ENCODE data around the gene HDC. TPM values are rescaled to one million over a fixed set of nuclear protein-coding genes. Genes with fewer than 3 reads are reported as not detected.

Gene HDC
- total RNA-seq = not detected in 3 replicates

GRCh38 chr15:50265620-50266019, at the start of gene HDC:
TSS of gene HDC (minus strand) at chr15:50265726. CDS start at chr15:50265623, 103 bp downstream.
- TF ChIP-seq, protein P1, sequence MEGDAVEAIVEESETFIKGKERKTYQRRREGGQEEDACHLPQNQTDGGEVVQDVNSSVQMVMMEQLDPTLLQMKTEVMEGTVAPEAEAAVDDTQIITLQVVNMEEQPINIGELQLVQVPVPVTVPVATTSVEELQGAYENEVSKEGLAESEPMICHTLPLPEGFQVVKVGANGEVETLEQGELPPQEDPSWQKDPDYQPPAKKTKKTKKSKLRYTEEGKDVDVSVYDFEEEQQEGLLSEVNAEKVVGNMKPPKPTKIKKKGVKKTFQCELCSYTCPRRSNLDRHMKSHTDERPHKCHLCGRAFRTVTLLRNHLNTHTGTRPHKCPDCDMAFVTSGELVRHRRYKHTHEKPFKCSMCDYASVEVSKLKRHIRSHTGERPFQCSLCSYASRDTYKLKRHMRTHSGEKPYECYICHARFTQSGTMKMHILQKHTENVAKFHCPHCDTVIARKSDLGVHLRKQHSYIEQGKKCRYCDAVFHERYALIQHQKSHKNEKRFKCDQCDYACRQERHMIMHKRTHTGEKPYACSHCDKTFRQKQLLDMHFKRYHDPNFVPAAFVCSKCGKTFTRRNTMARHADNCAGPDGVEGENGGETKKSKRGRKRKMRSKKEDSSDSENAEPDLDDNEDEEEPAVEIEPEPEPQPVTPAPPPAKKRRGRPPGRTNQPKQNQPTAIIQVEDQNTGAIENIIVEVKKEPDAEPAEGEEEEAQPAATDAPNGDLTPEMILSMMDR (IDR thresholded peaks at IDR 0.05; ENCODE audit: unreplicated experiment) = no peak
- no peak within 1 kb of the TSS for H3K27ac Mint-ChIP-seq

GRCh38 chr15:50312636-50313035, 47.1 kb upstream of the HDC start:
- H3K27me3 Mint-ChIP-seq (ENCODE audit: low read depth) = no peaks in the 10 kb centered on the region

More at GRCh38 chr15:50265620-50266019, at the start of gene HDC:
- Mint-ChIP-seq H3K9me3 (no peaks in the 10 kb centered on the region), H3K4me3 (no peak within 1 kb of the TSS), H3K4me1 (no peaks in the 10 kb centered on the region), H3K36me3 (no peaks in the 10 kb centered on the region), H3K27me3 (ENCODE audit: low read depth) (peaks cover 18% of the 10 kb centered on the region)
- no peak for DNase-seq (ENCODE audit: low spot score in 2 of 2, unreplicated experiment in 2 of 2)

GRCh38 chr15:50307799-50308198, 42.3 kb upstream of the HDC start:
- no peaks in the 10 kb centered on the region for H3K4me1 Mint-ChIP-seq
- H3K36me3 Mint-ChIP-seq = peaks cover 36% of the 10 kb centered on the region
- H3K27ac Mint-ChIP-seq = no peak overlapping the region

More at GRCh38 chr15:50312636-50313035, 47.1 kb upstream of the HDC start:
- H3K36me3 Mint-ChIP-seq = peaks cover 17% of the 10 kb centered on the region
- no peak overlapping the region for H3K4me3 Mint-ChIP-seq
- DNase-seq (ENCODE audit: low spot score in 2 of 2, unreplicated experiment in 2 of 2) = no peak
- TF ChIP-seq, protein P1 (IDR thresholded peaks at IDR 0.05; ENCODE audit: unreplicated experiment) = no peak
- H3K9me3 Mint-ChIP-seq = peaks cover 14% of the 10 kb centered on the region
- H3K4me1 Mint-ChIP-seq = no peaks in the 10 kb centered on the region
- H3K27ac Mint-ChIP-seq = no peak overlapping the region

GRCh38 chr15:50304836-50305235, 39.3 kb upstream of the HDC start:
- DNase-seq (ENCODE audit: low spot score in 2 of 2, unreplicated experiment in 2 of 2) = no peak
- Mint-ChIP-seq H3K4me1 (no peaks in the 10 kb centered on the region), H3K27me3 (ENCODE audit: low read depth) (no peaks in the 10 kb centered on the region), H3K36me3 (peaks cover 47% of the 10 kb centered on the region), H3K27ac (no peak overlapping the region), H3K9me3 (peaks cover 24% of the 10 kb centered on the region), H3K4me3 (no peak overlapping the region)
- TF ChIP-seq, protein P1 (IDR thresholded peaks at IDR 0.05; ENCODE audit: unreplicated experiment) = no peak

More at GRCh38 chr15:50307799-50308198, 42.3 kb upstream of the HDC start:
- TF ChIP-seq, protein P1 (IDR thresholded peaks at IDR 0.05; ENCODE audit: unreplicated experiment) = no peak
- Mint-ChIP-seq H3K4me3 (no peak overlapping the region), H3K27me3 (ENCODE audit: low read depth) (no peaks in the 10 kb centered on the region), H3K9me3 (peaks cover 24% of the 10 kb centered on the region)
- no peak for DNase-seq (ENCODE audit: low spot score in 2 of 2, unreplicated experiment in 2 of 2)

DNA sequence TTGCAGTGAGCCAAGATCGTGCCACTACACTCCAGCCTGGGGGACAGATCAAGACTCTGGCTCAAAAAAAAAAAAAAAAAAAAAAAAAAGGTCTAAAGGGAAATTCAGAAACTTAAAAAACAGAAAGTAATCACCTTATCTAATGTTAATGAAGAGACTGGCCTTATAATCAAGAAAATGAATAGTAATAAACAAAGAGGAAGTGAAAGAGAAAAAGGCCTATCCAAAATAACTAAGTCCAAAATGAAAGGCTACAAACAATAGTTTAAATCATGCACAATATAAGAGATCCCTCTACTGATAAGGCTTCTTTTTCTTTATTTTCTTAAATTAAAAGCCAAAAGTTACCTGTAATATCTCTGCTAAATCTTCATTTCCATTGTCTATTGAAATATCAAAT, 37.1 kb upstream of the HDC start:
- Mint-ChIP-seq H3K36me3 (peaks cover 29% of the 10 kb centered on the region), H3K4me3 (no peak overlapping the region), H3K27ac (no peak overlapping the region), H3K9me3 (peaks cover 9% of the 10 kb centered on the region), H3K4me1 (no peaks in the 10 kb centered on the region), H3K27me3 (ENCODE audit: low read depth) (no peaks in the 10 kb centered on the region)
- TF ChIP-seq, protein P1 (IDR thresholded peaks at IDR 0.05; ENCODE audit: unreplicated experiment) = no peak
- DNase-seq (ENCODE audit: low spot score in 2 of 2, unreplicated experiment in 2 of 2) = no peak

GRCh38 chr15:50298340-50298739, 32.8 kb upstream of the HDC start:
- no peaks in the 10 kb centered on the region for H3K4me1 Mint-ChIP-seq
- no peak overlapping the region for H3K4me3 Mint-ChIP-seq
- no peaks in the 10 kb centered on the region for H3K27me3 Mint-ChIP-seq (ENCODE audit: low read depth)
- H3K27ac Mint-ChIP-seq = no peak overlapping the region
- H3K9me3 Mint-ChIP-seq = no peaks in the 10 kb centered on the region
- no peak for DNase-seq (ENCODE audit: low spot score in 2 of 2, unreplicated experiment in 2 of 2)
- TF ChIP-seq, protein P1 (IDR thresholded peaks at IDR 0.05; ENCODE audit: unreplicated experiment) = no peak
- peaks cover 19% of the 10 kb centered on the region for H3K36me3 Mint-ChIP-seq

Measured in mesothelial cell of epicardium (in vitro differentiated cells).